ENCODE results near the gene TRIM39. TPM values are rescaled to one million over a fixed set of nuclear protein-coding genes. Genes with fewer than 3 reads are reported as not detected.
A peak's percentile ranks its signal among the peaks of the same experiment; 100 is the strongest.

TRIM39 gene
- total and polyA plus RNA-seq, 9 of the 15 experiments (the other 6 are each of a cell fraction or from before 2014, with no cell fraction given) = 5.6 to 17.7 (median 12.8) TPM

DNA sequence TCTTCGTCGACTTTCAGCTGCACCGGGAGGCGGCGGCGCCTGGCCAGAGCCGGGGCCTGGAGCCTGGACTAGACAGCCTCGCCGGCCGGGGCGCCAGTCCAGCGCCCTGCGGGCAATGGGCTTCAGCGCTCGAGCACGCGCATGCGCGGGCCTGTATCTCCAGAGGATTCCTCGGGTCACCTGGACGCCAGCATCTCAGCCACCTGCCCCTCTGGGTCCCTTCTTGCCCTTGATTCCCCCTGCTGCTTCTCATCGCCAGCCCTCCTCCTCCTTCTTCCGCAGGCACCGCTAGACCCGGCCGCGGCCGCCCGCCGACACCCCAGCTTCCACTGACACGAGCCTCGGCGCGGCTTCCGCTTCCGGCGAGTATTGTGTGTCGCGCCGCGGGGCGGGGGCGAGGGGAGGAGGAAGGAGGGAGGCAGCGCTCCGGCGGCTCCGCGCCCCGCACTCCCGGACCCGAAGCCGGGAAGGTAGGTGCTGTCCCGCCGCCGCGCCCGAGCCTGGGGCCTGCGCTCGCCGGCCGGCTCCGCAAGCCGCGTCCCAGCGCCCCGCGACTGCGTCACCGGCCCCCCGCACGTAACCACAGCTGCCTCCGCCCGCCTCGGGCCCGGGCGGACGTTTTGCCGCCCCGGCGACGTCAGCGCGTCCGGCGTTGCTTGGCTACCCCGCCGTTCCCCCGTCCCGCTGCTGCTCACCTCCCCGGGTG is at the start of gene TRIM39 (continued):
- TF ChIP-seq CBX1 (IDR thresholded peaks at IDR 0.05; ENCODE audit: low read depth) = peak; percentile 20; the same call in 1 of the 2 replicates
- peak; percentile 7 for TF ChIP-seq RBM25 (IDR thresholded peaks at IDR 0.05; ENCODE audit: low read depth, low read length, severe bottlenecking)
- 0 out of 2 replicates have a peak, but pooled peaks have one; percentile 97 for TF ChIP-seq PREB (CRISPR knock-in tag; IDR thresholded peaks at IDR 0.05)
- no peak; the same call in 1 of the 2 replicates for TF ChIP-seq HLTF (IDR thresholded peaks at IDR 0.05)
- TF ChIP-seq ZBTB2 (IDR thresholded peaks at IDR 0.05) = peak; percentile 93
- TF ChIP-seq PHF8 (IDR thresholded peaks at IDR 0.05; ENCODE audit: borderline replicate concordance, low read length) = peak; percentile 97
- TF ChIP-seq MEIS2 (IDR thresholded peaks at IDR 0.05; ENCODE audit: partially characterized antibody) = peak; percentile 80
- 0 out of 2 replicates have a peak, but pooled peaks have one; percentile 30 for TF ChIP-seq SMAD3 (CRISPR knock-in tag; conservative IDR thresholded peaks at IDR 0.05)
- TF ChIP-seq ZNF76 (CRISPR knock-in tag; IDR thresholded peaks at IDR 0.05; ENCODE audit: borderline replicate concordance) = peak; percentile 39; the same call in 1 of the 2 replicates
- TF ChIP-seq SNAPC5 (CRISPR knock-in tag; IDR thresholded peaks at IDR 0.05) = no peak
- peak; percentile 88 for TF ChIP-seq HMGN3 (IDR thresholded peaks at IDR 0.05; ENCODE audit: borderline replicate concordance, extremely low read depth, insufficient read length, low read depth, low read length)
- TF ChIP-seq SOX6 (IDR thresholded peaks at IDR 0.05) = peak; percentile 55; the same call in 1 of the 2 replicates
- no peak for TF ChIP-seq NR2C2 (CRISPR knock-in tag; IDR thresholded peaks at IDR 0.05)
- peak; percentile 96 for TF ChIP-seq NR2C2 (tag; IDR thresholded peaks at IDR 0.05)
- no peak for TF ChIP-seq ZNF3 (CRISPR knock-in tag; IDR thresholded peaks at IDR 0.05)
- TF ChIP-seq, protein P1, sequence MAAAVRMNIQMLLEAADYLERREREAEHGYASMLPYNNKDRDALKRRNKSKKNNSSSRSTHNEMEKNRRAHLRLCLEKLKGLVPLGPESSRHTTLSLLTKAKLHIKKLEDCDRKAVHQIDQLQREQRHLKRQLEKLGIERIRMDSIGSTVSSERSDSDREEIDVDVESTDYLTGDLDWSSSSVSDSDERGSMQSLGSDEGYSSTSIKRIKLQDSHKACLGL (CRISPR knock-in tag; IDR thresholded peaks at IDR 0.05; ENCODE audit: borderline replicate concordance, poor library complexity, severe bottlenecking) = peak; percentile 31
- peak; percentile 36 for TF ChIP-seq JUND (IDR thresholded peaks at IDR 0.05; ENCODE audit: borderline replicate concordance, low read depth, low read length)
- peak; percentile 33; the same call in 1 of the 3 replicates for TF ChIP-seq JUND (tag; IDR thresholded peaks at IDR 0.05; ENCODE audit: borderline replicate concordance, low read depth, low read length)
- TF ChIP-seq ZNF175 (CRISPR knock-in tag; IDR thresholded peaks at IDR 0.05; ENCODE audit: low read depth) = no peak
- TF ChIP-seq POLR3A (IDR thresholded peaks at IDR 0.05; ENCODE audit: borderline replicate concordance, extremely low read depth, insufficient read depth, insufficient read length) = no peak
- no peak for TF ChIP-seq FOXM1 (IDR thresholded peaks at IDR 0.05; ENCODE audit: low read depth)
- TF ChIP-seq FOXM1 (CRISPR knock-in tag; IDR thresholded peaks at IDR 0.05; ENCODE audit: low read depth) = peak; percentile 61; the same call in 1 of the 2 replicates
- 0 out of 4 replicates have a peak, but pooled peaks of 1 of the 2 experiments have one; percentile 20 for TF ChIP-seq SRF (CRISPR knock-in tag; IDR thresholded peaks at IDR 0.05)
- peak; percentile 91 for TF ChIP-seq RFX1 (IDR thresholded peaks at IDR 0.05)
- TF ChIP-seq SIN3B (IDR thresholded peaks at IDR 0.05; ENCODE audit: low read depth) = peak; percentile 80
